ENCODE measurements around the gene ACHE. TPM values are rescaled to one million over a fixed set of nuclear protein-coding genes. Genes with fewer than 3 reads are reported as not detected.

Gene ACHE
- 1.6 to 3.3 TPM (median 2.6 TPM) in 5 replicates for total RNA-seq (2022; extraction: Qiagen RNA extraction)

DNA sequence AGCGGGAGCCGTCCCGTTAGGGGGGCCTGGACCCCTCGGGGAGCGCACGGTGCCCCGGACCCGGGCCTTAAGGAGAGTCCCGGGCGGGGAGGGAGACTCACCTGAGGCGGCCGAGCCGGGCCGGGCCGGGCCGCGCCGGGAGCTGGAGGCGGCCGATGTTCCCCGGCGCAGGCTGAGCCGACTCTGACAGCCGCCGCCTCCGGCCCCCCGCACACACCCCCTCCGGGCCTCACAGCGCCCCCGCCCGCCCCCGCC is at the start of gene ACHE:
Gene ACHE, minus strand, starts transcription at position 188 of the 255 bp plus-strand sequence. CDS start 1,656 bp downstream, outside the sequence.

DNA sequence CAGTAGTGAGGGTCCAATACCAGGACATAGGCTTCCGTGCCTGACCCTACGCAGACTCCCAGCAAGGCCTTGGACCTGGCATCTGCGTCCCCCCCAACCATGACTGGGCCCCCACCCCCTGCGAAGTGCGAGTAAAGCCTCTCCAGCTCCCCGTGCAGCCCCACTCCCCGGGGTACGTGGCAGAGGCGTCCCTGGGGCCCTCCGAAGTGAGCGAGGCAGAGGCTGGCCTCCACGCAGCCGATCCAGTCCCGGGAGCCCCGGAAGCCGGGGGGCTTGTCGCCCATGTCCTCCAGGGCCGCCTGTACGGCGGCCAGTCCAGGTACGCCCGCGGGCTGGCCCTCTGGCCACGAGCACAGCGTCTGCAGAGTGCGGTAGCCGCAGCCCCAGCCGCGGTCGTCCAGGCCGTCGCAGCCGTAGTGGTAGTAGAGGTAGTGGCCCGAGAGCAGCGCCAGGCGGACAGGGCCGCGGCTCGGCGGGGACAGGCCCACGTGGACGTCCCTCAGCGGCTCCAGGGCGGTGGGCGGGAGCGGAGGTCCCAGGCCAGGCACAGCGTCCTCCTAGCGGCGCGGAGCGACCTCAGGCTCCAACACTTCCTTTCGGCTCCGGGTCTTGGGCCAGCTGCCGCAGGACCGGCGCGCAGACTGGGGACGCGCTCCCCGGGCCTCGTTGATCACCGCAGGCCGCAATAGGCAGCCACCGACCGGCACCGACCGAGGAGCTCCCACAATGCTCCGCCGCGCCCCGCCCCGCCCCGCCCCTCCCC is 6.5 kb downstream of the ACHE start, which contains the start of gene UFSP1:
Gene UFSP1, minus strand, starts transcription at position 728 of the 763 bp plus-strand sequence. Its CDS starts 444 bp downstream, at position 284.

DNA sequence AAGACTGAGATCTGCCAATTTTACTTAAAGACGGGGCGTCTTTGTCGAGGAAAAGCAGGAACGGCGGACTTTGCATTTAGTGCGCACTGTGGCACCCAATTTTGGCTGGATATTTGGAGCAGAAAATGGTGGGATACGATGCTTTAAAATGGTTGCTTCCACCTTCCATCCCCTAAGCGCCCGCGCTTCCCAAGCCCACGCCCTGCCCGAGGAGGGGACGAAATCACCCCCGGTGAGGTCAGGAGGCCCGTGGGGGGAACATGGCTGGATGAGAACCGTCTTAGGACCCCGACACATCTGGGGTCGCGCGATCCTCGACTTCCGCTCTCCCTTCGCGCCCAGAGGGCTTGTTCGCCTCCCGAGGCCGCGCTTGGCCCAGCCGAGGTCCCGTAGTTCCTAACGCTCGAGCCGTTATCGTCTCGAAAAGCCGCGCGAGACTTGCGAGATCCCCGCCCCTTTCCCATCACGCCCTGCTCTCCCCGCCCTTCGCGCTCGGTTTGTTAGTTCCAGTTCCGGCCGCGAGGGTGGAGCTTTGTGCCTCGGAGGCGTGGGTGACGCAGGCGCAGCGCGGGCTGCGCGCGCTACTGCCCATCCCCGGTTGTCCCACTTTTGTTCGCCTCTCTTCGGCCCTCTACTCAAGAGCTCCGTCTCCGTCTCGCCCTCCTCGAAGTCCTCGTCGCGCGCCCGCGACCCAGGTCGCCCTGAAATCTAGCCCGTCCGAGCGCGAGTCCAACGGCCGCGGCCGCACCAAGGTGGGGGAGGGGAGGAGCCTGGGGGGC is 20.9 kb downstream of the ACHE start, which contains the start of gene SRRT:
Gene SRRT, plus strand, starts transcription at position 527 of the 779 bp plus-strand sequence. CDS start 488 bp downstream, outside the sequence.

DNA sequence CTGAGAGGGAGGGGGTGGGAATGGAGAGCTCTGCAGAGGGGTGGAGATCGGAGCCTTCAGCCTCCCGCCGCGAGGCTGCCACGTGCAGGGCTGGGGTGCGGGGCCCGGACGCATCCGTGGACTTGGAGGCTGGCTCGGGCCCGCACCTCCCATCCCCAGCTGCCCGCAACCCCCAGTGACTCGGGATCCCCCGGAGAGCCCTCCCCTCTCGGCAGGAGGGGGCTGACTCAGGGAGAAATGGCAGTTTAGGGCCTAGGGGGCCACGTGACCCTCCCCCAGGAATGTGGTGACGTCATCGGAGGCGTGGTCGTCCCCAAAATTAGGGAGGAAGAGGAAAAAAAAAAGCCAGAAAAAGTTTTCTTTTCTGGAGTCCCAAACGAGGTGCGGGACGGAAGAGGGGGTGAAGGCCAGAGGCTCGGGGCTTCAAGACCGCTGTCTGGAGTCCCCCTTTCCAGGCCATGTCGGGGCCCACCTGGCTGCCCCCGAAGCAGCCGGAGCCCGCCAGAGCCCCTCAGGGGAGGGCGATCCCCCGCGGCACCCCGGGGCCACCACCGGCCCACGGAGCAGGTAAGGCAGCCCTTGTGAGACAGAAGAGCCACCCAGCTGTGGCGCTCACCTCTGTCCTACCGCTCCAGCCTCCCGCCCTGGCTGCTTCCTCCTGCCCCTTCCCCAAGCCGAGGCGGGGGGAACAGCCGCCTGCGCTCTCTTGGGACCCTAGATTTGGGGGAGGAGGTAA is 28.5 kb downstream of the ACHE start, which contains the start of gene TRIP6:
Gene TRIP6, plus strand, starts transcription at position 348 of the 736 bp plus-strand sequence. Its CDS starts 111 bp downstream, at position 459.

DNA sequence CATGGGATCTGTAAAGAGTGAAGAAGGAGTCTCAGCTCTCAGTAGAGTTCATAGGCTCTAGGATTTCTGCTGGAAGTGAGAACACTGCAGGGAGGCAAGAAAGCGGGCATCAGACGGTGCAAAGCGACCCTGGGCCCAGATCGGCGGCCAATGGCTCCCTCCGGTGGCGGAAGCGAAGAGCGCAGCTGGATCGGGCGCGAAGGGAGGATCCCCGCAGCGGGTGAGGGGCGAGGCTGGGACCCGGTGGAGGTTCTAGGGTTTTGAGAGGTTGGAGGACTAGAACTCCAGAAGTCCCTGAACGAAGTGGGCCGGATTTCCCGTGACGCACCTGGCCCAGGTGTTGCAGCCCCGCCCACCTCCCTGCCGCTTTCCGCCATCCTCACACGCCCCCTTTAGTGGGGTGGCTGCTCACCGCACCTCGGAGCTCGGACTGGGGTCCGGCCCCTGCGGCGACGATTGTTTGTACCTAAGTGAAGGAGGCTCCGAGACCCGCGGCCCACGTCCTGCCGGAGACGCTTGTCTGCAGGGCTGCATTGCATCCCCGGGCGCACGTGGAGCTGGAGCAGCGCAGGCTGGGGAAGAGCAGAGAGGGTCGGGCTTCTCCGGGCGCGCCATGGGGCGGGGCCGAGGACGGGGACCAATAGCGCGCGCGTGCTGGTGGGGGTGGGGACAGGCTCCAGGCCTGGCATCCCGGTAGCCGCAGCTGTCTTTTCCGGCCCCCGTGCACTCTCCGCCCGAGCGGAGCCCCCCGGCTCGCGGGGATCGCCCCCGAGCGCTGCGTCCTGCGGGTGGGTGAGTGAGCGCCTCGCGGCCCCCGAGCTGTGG is 43.4 kb downstream of the ACHE start, which contains the start of gene SLC12A9:
Gene SLC12A9, plus strand, starts transcription at position 666 of the 825 bp plus-strand sequence. CDS start 1,485 bp downstream, outside the sequence.

Other genes with a start within 250 kb of the ACHE start
- not detected in 5 replicates for gene ACTL6B, start 239.4 kb downstream of the ACHE start, total RNA-seq (2022; extraction: Qiagen RNA extraction)
- 159 to 275 TPM (median 264 TPM) in 5 replicates for gene GNB2, start 222.1 kb downstream of the ACHE start, total RNA-seq (2022; extraction: Qiagen RNA extraction)
- gene GIGYF1, start 201.6 kb downstream of the ACHE start, total RNA-seq (2022; extraction: Qiagen RNA extraction) = 8.9 to 19.9 TPM (median 15.2 TPM) in 5 replicates
- 69.0 to 94.3 TPM (median 86.0 TPM) in 5 replicates for gene POP7, start 189.8 kb downstream of the ACHE start, total RNA-seq (2022; extraction: Qiagen RNA extraction)
- 0.06 TPM in 1 of 5 replicates, not detected in the others for gene EPO, start 175.4 kb downstream of the ACHE start, total RNA-seq (2022; extraction: Qiagen RNA extraction)
- gene ZAN, start 162.3 kb downstream of the ACHE start, total RNA-seq (2022; extraction: Qiagen RNA extraction) = not detected in 5 replicates
- 31.6 to 48.8 TPM (median 47.8 TPM) in 5 replicates for gene EPHB4, start 68.4 kb downstream of the ACHE start, total RNA-seq (2022; extraction: Qiagen RNA extraction)
- gene SLC12A9, start 43.2 kb downstream of the ACHE start, total RNA-seq (2022; extraction: Qiagen RNA extraction) = 10.0 to 15.5 TPM (median 12.9 TPM) in 5 replicates
- 38.6 to 50.0 TPM (median 46.4 TPM) in 5 replicates for gene TRIP6, start 28.5 kb downstream of the ACHE start, total RNA-seq (2022; extraction: Qiagen RNA extraction)
- gene SRRT, start 20.8 kb downstream of the ACHE start, total RNA-seq (2022; extraction: Qiagen RNA extraction) = 107 to 156 TPM (median 148 TPM) in 5 replicates
- gene UFSP1, start 6.2 kb downstream of the ACHE start, total RNA-seq (2022; extraction: Qiagen RNA extraction) = 3.9 to 6.1 TPM (median 4.5 TPM) in 5 replicates
- gene MUC3A, start 53.6 kb upstream of the ACHE start, total RNA-seq (2022; extraction: Qiagen RNA extraction) = 13.2 to 27.0 TPM (median 23.2 TPM) in 5 replicates
- 13.7 to 18.6 TPM (median 16.4 TPM) in 5 replicates for gene MUC12, start 73.7 kb upstream of the ACHE start, total RNA-seq (2022; extraction: Qiagen RNA extraction)
- gene MUC17, start 124.2 kb upstream of the ACHE start, total RNA-seq (2022; extraction: Qiagen RNA extraction) = 0.02 to 0.14 TPM (median 0.03 TPM) in 5 replicates
- gene TRIM56, start 189.6 kb upstream of the ACHE start, total RNA-seq (2022; extraction: Qiagen RNA extraction) = 9.8 to 19.3 TPM (median 17.2 TPM) in 5 replicates
- gene SERPINE1, start 231.2 kb upstream of the ACHE start, total RNA-seq (2022; extraction: Qiagen RNA extraction) = 1,539 to 2,200 TPM (median 1,878 TPM) in 5 replicates